SH-SY5Y (cell line): Measurements from ENCODE around the gene GDF7.

ENCODE experiments used
- GATA2 ChIP-seq: IDR thresholded peaks from 2 replicates; pipeline ENCODE4 v1.6.1; 2011; ENCODE audit warnings: mild to moderate bottlenecking, low read depth, low read length
- GATA3 ChIP-seq: IDR thresholded peaks from 2 replicates; pipeline ENCODE4 v1.6.1; 2011; ENCODE audit warnings: low read depth, mild to moderate bottlenecking, low read length, moderate library complexity

GRCh38 chr2:20697322-20697934, 30.5 kb downstream of the GDF7 start:
- TF ChIP-seq GATA2 (no peak), GATA3 (no peak)
